NCI-H345 treated with DMSO at 0.1 percent for 48 hours (cell line): ENCODE measurements around the gene SCG2.

Source experiments
- DNase-seq: peaks from one replicate; lab custom pipeline; 2025; ENCODE audit not compliant: unreplicated experiment; lab: John Stamatoyannopoulos, UW

The SCG2 gene

GRCh38 chr2:223601932-223602666 lies at the start of gene SCG2:
TSS of gene SCG2 (minus strand) at chr2:223602361. CDS start at chr2:223599282, 3,079 bp downstream.
- DNase-seq, result peak; percentile 82

- DNase-seq, result no peak
These were observed 47.7 kb upstream of the SCG2 start for GRCh38 chr2:223649554-223650533.

- no peak for DNase-seq
These were observed 46.6 kb upstream of the SCG2 start for GRCh38 chr2:223648755-223649154.

GRCh38 chr2:223647258-223647952 lies 45.2 kb upstream of the SCG2 start:
- no peak for DNase-seq

- no peak for DNase-seq
These were observed 42.0 kb upstream of the SCG2 start for GRCh38 chr2:223644136-223644535.

GRCh38 chr2:223643309-223643708 lies 41.1 kb upstream of the SCG2 start:
- DNase-seq, result no peak

- DNase-seq, result no peak
These were observed 40.3 kb upstream of the SCG2 start for GRCh38 chr2:223642506-223642905.

- DNase-seq, result no peak
These were observed 38.9 kb upstream of the SCG2 start for GRCh38 chr2:223641082-223641481.

GRCh38 chr2:223635080-223635479 lies 32.9 kb upstream of the SCG2 start:
- DNase-seq, result no peak

- DNase-seq, result no peak
These were observed 32.1 kb upstream of the SCG2 start for GRCh38 chr2:223634238-223634637.

- no peak for DNase-seq
These were observed 31.5 kb upstream of the SCG2 start for GRCh38 chr2:223633656-223634055.

GRCh38 chr2:223632826-223633225 lies 30.7 kb upstream of the SCG2 start:
- no peak for DNase-seq

- no peak for DNase-seq
These were observed 24.6 kb upstream of the SCG2 start for GRCh38 chr2:223626716-223627115.

- no peak for DNase-seq
These were observed 23.5 kb upstream of the SCG2 start for GRCh38 chr2:223625652-223626051.

- no peak for DNase-seq
These were observed 19.7 kb upstream of the SCG2 start for GRCh38 chr2:223621901-223622300.

- no peak for DNase-seq
These were observed 17.4 kb upstream of the SCG2 start for GRCh38 chr2:223619486-223620129.

- DNase-seq, result no peak
These were observed 16.2 kb upstream of the SCG2 start for GRCh38 chr2:223618172-223619035.

- DNase-seq, result no peak
These were observed 12.4 kb upstream of the SCG2 start for GRCh38 chr2:223614534-223614933.

GRCh38 chr2:223613017-223613950 lies 11.1 kb upstream of the SCG2 start:
- peak; percentile 84 for DNase-seq
